K562 (cell line): ENCODE results near the gene CELA3A. TPM values are rescaled to one million over a fixed set of nuclear protein-coding genes. Genes with fewer than 3 reads are reported as not detected.

ENCODE experiments used
- EGR1 ChIP-seq: fragments of 450-650 bp; conservative IDR thresholded peaks from 2 replicates; pipeline ENCODE4 v1.6.1; 2017; ENCODE audit warnings: mild to moderate bottlenecking
- GTF2F1 ChIP-seq: IDR thresholded peaks from 2 replicates; pipeline ENCODE4 v1.6.1; 2011; ENCODE audit warnings: low read depth, low read length, improper control_type of control experiment
- HMG20B ChIP-seq: fragments of 250-450 bp; sonication (Bioruptor Pico); IDR thresholded peaks from 2 replicates; pipeline ENCODE4 v1.5.0; 2021; ENCODE audit warnings: mild to moderate bottlenecking
- NEUROD1 ChIP-seq: fragments of 150-350 bp; IDR thresholded peaks from 2 replicates; pipeline ENCODE4 v1.6.1; 2014; ENCODE audit warnings: borderline replicate concordance, low read length, low read depth; ENCODE audit not compliant: partially characterized antibody
- NFXL1 ChIP-seq: fragments of 450-650 bp; formaldehyde crosslinking; IDR thresholded peaks from 2 replicates; pipeline ENCODE4 v1.4.0; 2021; ENCODE audit warnings: mild to moderate bottlenecking
- OTX1 ChIP-seq: fragments of 450-650 bp; formaldehyde crosslinking; IDR thresholded peaks from 2 replicates; pipeline ENCODE4 v1.4.0; 2022; ENCODE audit warnings: mild to moderate bottlenecking
- PHB2 ChIP-seq: fragments of 450-650 bp; IDR thresholded peaks from 2 replicates; pipeline ENCODE4 v1.6.1; 2017; ENCODE audit warnings: low read depth
- REST ChIP-seq, 2 experiments: fragments of 450-650 bp; formaldehyde crosslinking in 1 of 2; IDR thresholded peaks; 2 replicates each; pipeline versions ENCODE4 v1.4.0 to v1.6.1; 2014 to 2020; ENCODE audit warnings: mild to moderate bottlenecking in 2 of 2, borderline replicate concordance in 1 of 2, low read depth in 1 of 2
- ZKSCAN8 ChIP-seq: fragments of 200-800 bp; sonication (Bioruptor generic); IDR thresholded peaks from 2 replicates; pipeline ENCODE4 v1.6.1; 2016; ENCODE audit warnings: missing genetic modification characterization, missing compliant biosample characterization
- ZNF224 ChIP-seq: sonication (generic); formaldehyde crosslinking; IDR thresholded peaks from 2 replicates; pipeline ENCODE4 v1.8.0; 2022; ENCODE audit warnings: mild to moderate bottlenecking, missing genetic modification reagents
- ZNF592 ChIP-seq: fragments of 450-650 bp; IDR thresholded peaks from 2 replicates; pipeline ENCODE4 v1.6.1; 2017; ENCODE audit warnings: antibody characterized with exemption, mild to moderate bottlenecking
- polyA plus RNA-seq, 8 experiments: library from polyadenylated mRNA; depleted of rRNA in 4 of 8; stranded (reverse) in 5 of 8; unstranded in 3 of 8; fragments of >200 nt; fragmentation: Nextera tagmentation in 2 of 8; fragmentation: Illumina TruSeq in 1 of 8; extraction: Ambion mirVana in 2 of 8; extraction: Trizol in 1 of 8; gene quantifications; 2 replicates each; pipeline versions ENCODE4 v1.2.1 to v1.2.3, GENCODE V29; 2011 to 2014; ENCODE audit warnings: inconsistent platforms in 1 of 8, missing spikeins in 1 of 8
- total RNA-seq, 7 experiments: library from RNA; depleted of rRNA in 6 of 7; stranded (reverse); fragments of >200 nt in 6 of 7; fragmentation: Illumina TruSeq in 2 of 7; extraction: Trizol in 2 of 7; gene quantifications; 2 replicates each; pipeline versions ENCODE4 v1.2.1 to v1.2.3, GENCODE V29; 2011 to 2021; ENCODE audit warnings: low replicate concordance in 1 of 7

CELA3A gene
- total and polyA plus RNA-seq, 9 of the 15 experiments (the other 6 are each of a cell fraction or from before 2014, with no cell fraction given): 5.4 TPM; not detected in 8

- TF ChIP-seq ZKSCAN8 (CRISPR knock-in tag): peak; percentile 80; the same call in 1 of the 2 replicates
- TF ChIP-seq PHB2: no peak
- TF ChIP-seq GTF2F1: peak; percentile 83; the same call in 1 of the 2 replicates
- no peak for TF ChIP-seq NEUROD1
- TF ChIP-seq ZNF224 (CRISPR knock-in tag): no peak
- TF ChIP-seq EGR1: peak; percentile 17
- no peak for TF ChIP-seq REST (IDR thresholded peaks at IDR 0.05; ENCODE audit: borderline replicate concordance)
- peak; percentile 81 for TF ChIP-seq REST (CRISPR knock-in tag; IDR thresholded peaks at IDR 0.05; ENCODE audit: low read depth)
- peak; percentile 48; the same call in 1 of the 2 replicates for TF ChIP-seq ZNF592
- TF ChIP-seq NFXL1 (CRISPR knock-in tag): no peak
- peak; percentile 85; the same call in 1 of the 2 replicates for TF ChIP-seq OTX1 (CRISPR knock-in tag)
- peak; percentile 74 for TF ChIP-seq HMG20B
These were observed 24.1 kb downstream of the CELA3A start (continued) for GRCh38 chr1:22025368-22026155.
